GM18507 (cell line): ENCODE data around the gene TMEM61.
"Not testable (repeated sequence)": the region's sequence is repeated elsewhere in the genome, so short reads cannot be mapped to it uniquely, and the experiment has no call there.

Source experiments
- DNase-seq: peaks from one replicate; pipeline ENCODE4 v3.0.0; 2011; ENCODE audit warnings: low read depth; ENCODE audit not compliant: insufficient read length; ENCODE audit errors: extremely low spot score
- FAIRE-seq: peaks from 2 replicates; lab custom pipeline; 2011; peaks lifted over from hg19 to GRCh38; lab: Jason Lieb, UNC

The TMEM61 gene

DNA sequence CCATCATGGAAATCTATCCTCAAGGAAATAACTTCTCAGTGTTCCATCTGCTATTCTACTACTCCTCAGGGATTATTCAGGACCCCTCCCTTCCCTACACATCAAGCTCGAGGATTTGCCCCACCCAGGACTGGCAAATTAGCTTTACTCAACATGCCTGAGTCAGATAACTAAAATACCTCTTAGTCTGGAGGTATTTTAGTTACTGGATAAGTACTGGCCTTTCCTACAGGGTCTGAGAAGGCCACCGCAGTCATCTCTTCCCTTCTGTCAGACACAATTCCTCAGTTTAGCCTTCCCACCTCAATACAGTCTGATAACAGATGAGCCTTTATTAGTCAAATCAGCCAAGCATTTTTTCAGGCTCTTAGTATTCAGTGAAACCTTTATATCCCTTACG, 46.3 kb downstream of the TMEM61 start:
- FAIRE-seq, DNase-seq: not testable (repeated sequence)

DNA sequence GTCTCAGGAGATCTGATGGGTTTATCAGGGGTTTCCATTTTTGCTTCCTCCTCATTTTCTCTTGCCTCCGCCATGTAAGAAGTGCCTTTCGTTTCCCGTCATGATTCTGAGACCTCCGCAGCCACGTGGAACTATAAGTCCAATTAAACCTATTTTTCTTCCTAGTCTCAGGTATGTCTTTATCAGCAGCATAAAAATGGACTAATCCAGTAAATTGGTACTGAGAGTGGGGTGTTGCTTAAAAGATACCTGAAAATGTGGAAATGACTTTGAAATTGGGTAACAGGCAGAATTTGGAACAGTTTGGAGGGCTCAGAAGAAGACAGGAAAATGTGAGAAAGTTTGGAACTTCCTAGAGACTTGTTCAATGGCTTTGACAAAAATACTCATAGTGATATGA, 50.7 kb downstream of the TMEM61 start:
- DNase-seq, FAIRE-seq: not testable (repeated sequence)

DNA sequence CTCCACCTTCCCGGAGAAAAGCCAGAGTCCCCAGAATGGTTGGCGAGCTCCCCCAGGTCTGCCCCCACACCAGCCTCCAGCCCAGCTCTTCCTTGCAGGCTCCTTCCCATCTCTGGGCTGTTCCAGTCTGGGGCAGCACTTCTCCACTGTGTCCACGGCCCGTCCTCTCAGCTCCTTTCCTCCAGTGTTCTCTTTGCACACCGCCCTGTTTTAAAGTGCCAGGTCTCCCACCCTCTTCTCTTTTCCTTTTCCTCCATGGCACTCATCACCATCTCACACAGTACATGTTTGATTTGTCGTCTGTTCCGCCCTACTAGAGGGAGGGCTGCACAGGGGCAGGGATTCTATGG, 52.8 kb downstream of the TMEM61 start:
- no peak for FAIRE-seq
- no peak for DNase-seq

DNA sequence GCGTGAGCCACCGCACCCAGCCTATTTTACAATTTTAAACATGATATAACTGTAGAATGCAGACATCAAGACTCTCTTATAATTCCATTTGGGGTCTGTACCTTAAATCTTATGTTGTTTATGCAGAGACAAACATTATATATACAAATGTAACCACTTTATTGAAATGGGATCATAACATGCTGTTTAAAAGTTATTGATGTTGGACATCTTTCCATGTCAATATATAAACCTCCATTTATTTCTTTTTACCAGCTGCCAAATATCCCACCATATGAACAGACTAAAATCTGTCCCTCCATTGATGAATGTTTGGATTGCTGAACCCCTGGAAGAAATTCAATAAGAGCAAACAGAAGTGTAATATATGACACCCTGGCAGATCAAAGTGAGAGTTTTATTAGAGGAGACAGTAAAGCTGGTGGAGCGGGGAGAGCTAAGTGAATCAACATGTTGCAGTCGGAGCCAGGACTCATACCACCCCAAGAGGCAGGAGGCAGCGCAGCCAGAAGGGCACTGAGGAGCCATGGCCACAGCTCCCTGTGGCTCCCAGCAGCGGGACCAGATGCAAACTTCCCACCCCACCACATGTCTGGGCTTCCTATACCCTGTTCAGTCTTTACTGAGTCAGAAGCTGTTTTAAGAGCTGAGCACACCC, 54.2 kb downstream of the TMEM61 start:
- no peak for FAIRE-seq
- DNase-seq, result no peak

DNA sequence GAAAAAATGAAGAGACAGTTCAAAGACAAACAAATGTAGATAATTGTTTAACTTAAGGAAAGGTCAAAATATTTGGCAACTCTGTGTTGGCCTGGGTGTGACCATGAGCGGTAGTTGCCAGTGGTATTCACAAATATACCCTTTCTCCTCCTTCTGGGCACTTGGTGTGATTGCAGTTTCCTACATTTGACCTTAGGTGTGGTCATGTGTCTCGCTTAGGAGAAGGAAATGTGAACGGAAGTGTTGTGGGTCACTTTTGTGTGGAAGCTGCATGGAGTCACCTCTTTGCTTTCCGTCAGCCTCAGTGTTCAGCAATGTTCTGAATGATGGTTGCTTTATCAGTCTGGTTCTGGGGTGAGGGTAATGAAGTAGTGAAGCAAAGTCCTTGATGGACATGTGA, 55.5 kb downstream of the TMEM61 start:
- DNase-seq (no peak), FAIRE-seq (no peak)

DNA sequence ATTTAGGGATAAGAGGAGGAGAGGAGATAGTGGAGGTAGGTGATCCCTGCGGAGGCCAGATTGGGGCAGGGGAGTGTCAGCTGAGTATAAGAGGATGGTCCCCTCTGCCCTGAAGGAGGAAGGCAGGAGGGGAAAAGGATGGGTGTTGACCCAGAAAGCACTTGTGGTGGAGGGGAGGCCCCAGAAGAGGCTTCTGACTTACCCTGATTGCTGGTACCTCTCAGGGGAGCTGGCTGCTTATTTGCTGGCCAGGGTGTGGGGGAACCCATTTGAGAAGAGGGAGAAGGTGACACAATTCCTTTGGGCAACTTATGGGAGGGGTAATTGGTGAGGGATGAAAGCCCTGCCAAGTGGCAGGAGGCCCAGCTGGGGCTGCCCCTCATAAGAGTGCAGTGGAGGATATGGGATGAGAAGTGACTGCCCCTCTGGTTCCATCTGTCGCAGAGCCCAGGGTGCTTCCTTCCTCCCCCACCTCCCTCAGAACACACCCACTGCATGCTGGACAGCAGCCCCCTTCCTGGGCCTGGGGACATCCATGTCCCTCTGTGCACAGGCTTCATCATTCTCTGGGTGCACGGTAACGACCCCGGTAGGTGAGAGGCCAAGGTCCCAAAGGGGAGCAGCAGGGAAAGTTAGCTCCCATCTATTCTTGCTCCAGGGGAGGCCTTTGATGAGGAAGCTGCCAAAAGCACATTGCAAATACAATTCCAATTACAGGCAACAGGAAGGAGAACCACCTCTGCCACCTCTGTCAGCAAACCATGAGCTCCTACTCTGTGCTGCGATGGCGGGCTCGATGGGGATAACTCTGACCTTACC, 57.5 kb downstream of the TMEM61 start:
- FAIRE-seq, result no peak
- DNase-seq, result no peak

DNA sequence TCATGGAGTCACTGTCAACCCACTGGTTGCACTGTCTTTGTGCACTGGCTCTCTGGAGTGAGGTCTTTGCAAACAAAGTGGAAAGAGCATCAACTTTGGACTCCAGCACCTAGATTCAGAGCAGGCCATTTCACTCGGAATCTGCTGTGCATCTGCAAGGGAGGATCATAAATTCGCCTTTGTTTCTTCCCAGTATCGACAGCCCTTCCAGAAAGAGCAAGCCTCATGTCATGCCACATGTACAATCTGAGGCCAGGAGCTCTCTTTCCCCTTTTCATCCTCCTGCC, 58.1 kb downstream of the TMEM61 start:
- FAIRE-seq (no peak), DNase-seq (no peak)

DNA sequence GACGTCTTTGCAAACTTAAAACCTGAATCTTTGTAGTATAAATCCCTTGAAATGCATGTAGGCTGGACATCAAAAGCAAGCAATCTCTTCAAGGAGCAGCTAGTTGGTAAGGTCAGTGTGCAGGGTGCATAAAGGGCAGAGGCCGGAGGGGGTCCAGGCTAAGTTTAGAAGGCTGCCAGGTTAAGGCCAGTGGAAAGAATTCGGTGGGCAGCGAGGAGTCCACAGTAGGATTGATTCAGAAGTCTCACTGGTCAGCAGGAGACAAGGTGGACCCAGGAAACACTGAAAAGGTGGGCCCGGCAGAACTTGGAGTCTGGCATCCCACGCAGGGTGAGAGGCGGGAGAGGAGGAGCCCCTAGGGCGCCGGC, 58.5 kb downstream of the TMEM61 start:
- DNase-seq (no peak), FAIRE-seq (no peak)

DNA sequence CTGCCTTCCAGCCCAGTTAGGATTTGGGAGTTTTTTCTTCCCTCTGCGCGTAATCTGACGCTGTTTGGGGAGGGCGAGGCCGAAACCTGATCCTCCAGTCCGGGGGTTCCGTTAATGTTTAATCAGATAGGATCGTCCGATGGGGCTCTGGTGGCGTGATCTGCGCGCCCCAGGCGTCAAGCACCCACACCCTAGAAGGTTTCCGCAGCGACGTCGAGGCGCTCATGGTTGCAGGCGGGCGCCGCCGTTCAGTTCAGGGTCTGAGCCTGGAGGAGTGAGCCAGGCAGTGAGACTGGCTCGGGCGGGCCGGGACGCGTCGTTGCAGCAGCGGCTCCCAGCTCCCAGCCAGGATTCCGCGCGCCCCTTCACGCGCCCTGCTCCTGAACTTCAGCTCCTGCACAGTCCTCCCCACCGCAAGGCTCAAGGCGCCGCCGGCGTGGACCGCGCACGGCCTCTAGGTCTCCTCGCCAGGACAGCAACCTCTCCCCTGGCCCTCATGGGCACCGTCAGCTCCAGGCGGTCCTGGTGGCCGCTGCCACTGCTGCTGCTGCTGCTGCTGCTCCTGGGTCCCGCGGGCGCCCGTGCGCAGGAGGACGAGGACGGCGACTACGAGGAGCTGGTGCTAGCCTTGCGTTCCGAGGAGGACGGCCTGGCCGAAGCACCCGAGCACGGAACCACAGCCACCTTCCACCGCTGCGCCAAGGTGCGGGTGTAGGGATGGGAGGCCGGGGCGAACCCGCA, 59.1 kb downstream of the TMEM61 start, which contains the start of gene PCSK9:
TSS of gene PCSK9 (plus strand) at position 207 of the 741 bp plus-strand sequence. CDS start at position 497, 290 bp downstream.
- no peak for FAIRE-seq
- no peak for DNase-seq

DNA sequence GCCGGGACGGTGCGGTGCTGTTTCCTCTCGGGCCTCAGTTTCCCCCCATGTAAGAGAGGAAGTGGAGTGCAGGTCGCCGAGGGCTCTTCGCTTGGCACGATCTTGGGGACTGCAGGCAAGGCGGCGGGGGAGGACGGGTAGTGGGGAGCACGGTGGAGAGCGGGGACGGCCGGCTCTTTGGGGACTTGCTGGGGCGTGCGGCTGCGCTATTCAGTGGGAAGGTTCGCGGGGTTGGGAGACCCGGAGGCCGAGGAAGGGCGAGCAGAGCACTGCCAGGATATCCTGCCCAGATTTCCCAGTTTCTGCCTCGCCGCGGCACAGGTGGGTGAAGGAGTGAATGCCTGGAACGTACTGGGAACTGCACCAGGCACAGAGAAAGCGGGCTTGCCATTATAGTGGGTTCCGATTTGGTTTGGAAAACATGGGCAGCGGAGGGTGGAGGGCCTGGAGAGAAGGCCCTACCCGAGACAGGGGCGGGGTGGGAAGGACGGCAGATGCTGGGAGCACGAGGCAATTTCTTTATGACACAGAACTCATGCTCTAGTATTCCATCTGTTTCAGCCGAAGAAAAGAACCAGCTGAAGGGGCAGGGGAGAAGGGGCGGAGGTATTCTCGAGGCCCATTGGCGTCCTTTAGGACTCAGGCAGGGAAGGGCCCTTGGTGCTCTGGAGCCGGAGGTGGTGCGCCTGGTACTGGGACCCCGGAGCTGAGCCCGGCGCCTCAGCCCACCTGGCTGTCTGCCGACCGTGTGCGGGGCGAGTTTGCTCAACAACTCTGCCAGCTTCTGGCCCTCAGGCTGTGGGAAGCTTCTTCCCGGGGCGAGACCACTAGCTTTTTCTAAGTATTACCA, 59.9 kb downstream of the TMEM61 start:
- no peak for FAIRE-seq
- DNase-seq, result no peak

DNA sequence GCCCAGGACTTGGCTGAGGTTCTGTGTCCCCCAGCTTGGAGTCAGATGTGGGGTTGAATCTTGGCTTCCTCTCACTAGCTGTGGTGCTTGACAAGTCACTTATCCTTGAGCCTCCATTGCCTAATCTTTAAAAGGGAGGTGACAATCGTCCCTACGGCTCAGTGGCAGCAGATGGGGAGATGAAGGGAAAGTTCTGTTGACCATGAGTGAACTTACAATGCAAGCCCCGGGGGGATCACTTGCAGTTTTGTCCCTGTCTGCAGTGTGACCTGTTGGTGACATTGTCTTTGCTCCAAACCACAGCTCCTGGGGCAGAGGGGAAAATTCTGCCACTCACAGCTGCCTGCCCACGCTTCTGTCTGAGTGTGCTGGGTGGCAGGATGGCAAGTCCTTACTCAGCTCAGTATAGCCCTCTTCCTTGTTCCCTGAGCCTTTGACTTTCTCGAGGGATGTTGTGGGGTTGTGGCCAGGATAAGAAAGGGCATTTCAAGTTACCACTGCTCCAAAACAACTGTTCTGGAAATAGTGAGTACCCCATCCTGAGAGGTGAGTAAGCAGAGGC, 60.6 kb downstream of the TMEM61 start:
- FAIRE-seq, result no peak
- DNase-seq, result no peak

DNA sequence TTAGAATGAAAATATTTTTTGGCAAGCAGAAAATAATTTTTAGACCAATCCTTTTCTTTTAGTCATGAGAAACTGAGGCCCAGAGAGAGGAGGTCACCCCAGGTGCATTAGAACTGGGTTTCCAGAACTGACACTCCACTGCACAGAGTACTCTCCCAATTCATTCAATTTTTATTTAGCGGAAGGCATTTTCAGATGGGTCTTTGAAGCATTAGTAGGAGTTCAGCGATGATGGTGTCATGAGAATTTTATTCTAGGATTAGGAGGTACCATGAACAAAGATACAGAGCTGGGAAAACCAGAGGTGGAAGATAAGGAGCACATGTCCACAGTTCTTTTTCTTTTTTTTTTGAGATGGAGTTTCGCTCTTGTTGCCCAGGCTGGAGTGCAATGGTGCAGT, 61.2 kb downstream of the TMEM61 start:
- no peak for DNase-seq
- FAIRE-seq, result no peak
